Uterus (tissue), 4 donors: ENCODE data around the gene ACTL8. TPM values are rescaled to one million over a fixed set of nuclear protein-coding genes. Genes with fewer than 3 reads are reported as not detected.

Source experiments
- DNase-seq, 2 donors: peaks; one replicate each; pipeline ENCODE4 v3.0.0-alpha.2; 2019 to 2020
- H3K27ac ChIP-seq, 2 donors: fragments of 200-600 bp; sonication (generic); 1 replicate in 1 of 2; 2 replicates in 1 of 2; pipeline ENCODE4 v1.5.1; 2016 to 2018
- H3K27me3 ChIP-seq, 2 donors: fragments of 200-600 bp; sonication (generic); one replicate each; pipeline ENCODE4 v1.5.1; 2018 to 2019; ENCODE audit warnings: control low read depth in 1 of 2
- H3K36me3 ChIP-seq, 2 donors: fragments of 200-600 bp; sonication (generic); one replicate each; pipeline ENCODE4 v1.5.1; 2019; ENCODE audit warnings: control low read depth in 1 of 2
- H3K4me1 ChIP-seq, 2 donors: fragments of 200-600 bp; sonication (generic); one replicate each; pipeline ENCODE4 v1.5.1; 2018 to 2019; ENCODE audit warnings: control low read depth in 1 of 2
- H3K4me3 ChIP-seq, 2 donors: fragments of 200-600 bp; sonication (generic); 1 replicate in 1 of 2; 2 replicates in 1 of 2; pipeline ENCODE4 v1.5.1; 2018 to 2019; ENCODE audit warnings: mild to moderate bottlenecking in 1 of 2
- H3K9me3 ChIP-seq, 2 donors: fragments of 200-600 bp; sonication (generic); one replicate each; pipeline ENCODE4 v1.5.1; 2019; ENCODE audit warnings: control low read depth in 1 of 2
- CTCF ChIP-seq, 4 experiments: fragments of 200-600 bp in 2 of 4; fragments of 450-650 bp in 2 of 4; sonication (generic) in 2 of 4; IDR thresholded peaks; one replicate each; pipeline ENCODE4 v1.5.1; 2016 to 2019; ENCODE audit warnings: antibody characterized with exemption in 4 of 4, mild to moderate bottlenecking in 2 of 4, moderate library complexity in 1 of 4
- POLR2A ChIP-seq, 2 donors: fragments of 450-650 bp; IDR thresholded peaks; one replicate each; pipeline ENCODE4 v1.6.1; 2016; ENCODE audit warnings: antibody characterized with exemption in 2 of 2, mild to moderate bottlenecking in 1 of 2, moderate library complexity in 1 of 2
- intact Hi-C: fragments of 100-400 bp; cut with DNase I; formaldehyde crosslinking; loops from one replicate; pipeline ENCODE4 v1.15.1; 2023; ENCODE audit warnings: low total_unique reads
- total RNA-seq, 4 donors: library from RNA; depleted of rRNA in 3 of 4; stranded (reverse); fragments of >200 nt in 3 of 4; gene quantifications; one replicate each; pipeline versions ENCODE4 v1.1.0 to v1.2.4, GENCODE V29; 2014 to 2023
- donor health status: DM: yes; HTN: yes; CAD: no.

The ACTL8 gene
- total RNA-seq, 4 donors from 2014 or later = not detected

DNA sequence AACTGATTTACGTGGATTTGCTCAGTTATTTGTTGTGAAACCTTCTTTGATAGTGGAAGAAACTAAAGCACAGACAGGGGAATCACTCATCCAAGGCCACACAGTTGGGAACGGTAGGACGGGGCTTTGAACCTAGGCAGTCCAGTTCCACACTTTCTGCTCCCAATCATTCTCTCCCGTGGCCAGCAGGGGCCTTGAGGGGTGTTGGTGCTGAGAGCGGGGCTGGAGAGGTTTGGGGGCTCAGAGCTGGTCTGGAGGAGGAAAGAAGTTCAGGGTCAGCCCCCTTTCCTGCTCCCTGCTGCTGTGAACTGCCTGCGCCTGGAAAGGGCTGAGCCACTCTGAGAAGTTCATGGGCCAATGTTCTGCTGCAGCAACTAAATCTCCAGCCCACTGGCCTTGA lies 31.4 kb upstream of the ACTL8 start:
- Histone ChIP-seq H3K9me3 (no peaks in the 10 kb centered on the region), H3K27ac (no peak overlapping the region), H3K36me3 (no peaks in the 10 kb centered on the region), H3K4me1 (no peaks in the 10 kb centered on the region), H3K27me3 (no peaks in the 10 kb centered on the region), H3K4me3 (no peak overlapping the region)
- DNase-seq = no peak
- TF ChIP-seq CTCF (IDR thresholded peaks at IDR 0.05) = no peak
- TF ChIP-seq POLR2A (IDR thresholded peaks at IDR 0.05) = no peak
- intact Hi-C loops = no loop called here

DNA sequence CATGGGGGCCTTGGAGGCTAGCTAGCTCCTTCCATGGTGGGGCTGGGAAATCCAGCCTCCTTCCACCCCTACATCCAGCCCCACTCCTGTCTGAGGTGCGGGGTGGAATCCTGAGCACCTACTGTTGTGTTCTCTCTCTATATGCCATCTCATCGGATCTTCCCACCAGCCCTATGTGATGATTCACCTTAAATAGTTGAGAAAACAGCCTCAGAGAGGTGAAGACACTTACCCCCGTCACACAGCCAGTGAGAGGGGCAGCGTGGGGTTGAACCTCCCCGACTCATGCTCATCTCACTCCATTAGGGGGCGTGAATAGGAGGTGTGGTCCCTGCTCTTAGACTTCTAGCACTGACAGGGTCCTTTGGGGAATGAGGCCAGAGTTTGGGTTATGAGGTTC lies 31.0 kb upstream of the ACTL8 start:
- Histone ChIP-seq H3K36me3 (no peaks in the 10 kb centered on the region), H3K9me3 (no peaks in the 10 kb centered on the region), H3K4me1 (no peaks in the 10 kb centered on the region), H3K27me3 (no peaks in the 10 kb centered on the region), H3K4me3 (no peak overlapping the region), H3K27ac (no peak overlapping the region)
- intact Hi-C loops = no loop called here
- TF ChIP-seq CTCF (IDR thresholded peaks at IDR 0.05) (no peak), POLR2A (IDR thresholded peaks at IDR 0.05) (no peak)
- DNase-seq = no peak

GRCh38 chr1:17725084-17725719 lies 29.9 kb upstream of the ACTL8 start:
- no peak overlapping the region for H3K4me3 ChIP-seq
- H3K27me3 ChIP-seq = no peaks in the 10 kb centered on the region
- H3K4me1 ChIP-seq = no peaks in the 10 kb centered on the region
- H3K9me3 ChIP-seq = no peaks in the 10 kb centered on the region
- no peak overlapping the region for H3K27ac ChIP-seq
- no peak for DNase-seq
- intact Hi-C loops = no loop called here
- H3K36me3 ChIP-seq = no peaks in the 10 kb centered on the region
- TF ChIP-seq CTCF (IDR thresholded peaks at IDR 0.05) (no peak), POLR2A (IDR thresholded peaks at IDR 0.05) (no peak)

DNA sequence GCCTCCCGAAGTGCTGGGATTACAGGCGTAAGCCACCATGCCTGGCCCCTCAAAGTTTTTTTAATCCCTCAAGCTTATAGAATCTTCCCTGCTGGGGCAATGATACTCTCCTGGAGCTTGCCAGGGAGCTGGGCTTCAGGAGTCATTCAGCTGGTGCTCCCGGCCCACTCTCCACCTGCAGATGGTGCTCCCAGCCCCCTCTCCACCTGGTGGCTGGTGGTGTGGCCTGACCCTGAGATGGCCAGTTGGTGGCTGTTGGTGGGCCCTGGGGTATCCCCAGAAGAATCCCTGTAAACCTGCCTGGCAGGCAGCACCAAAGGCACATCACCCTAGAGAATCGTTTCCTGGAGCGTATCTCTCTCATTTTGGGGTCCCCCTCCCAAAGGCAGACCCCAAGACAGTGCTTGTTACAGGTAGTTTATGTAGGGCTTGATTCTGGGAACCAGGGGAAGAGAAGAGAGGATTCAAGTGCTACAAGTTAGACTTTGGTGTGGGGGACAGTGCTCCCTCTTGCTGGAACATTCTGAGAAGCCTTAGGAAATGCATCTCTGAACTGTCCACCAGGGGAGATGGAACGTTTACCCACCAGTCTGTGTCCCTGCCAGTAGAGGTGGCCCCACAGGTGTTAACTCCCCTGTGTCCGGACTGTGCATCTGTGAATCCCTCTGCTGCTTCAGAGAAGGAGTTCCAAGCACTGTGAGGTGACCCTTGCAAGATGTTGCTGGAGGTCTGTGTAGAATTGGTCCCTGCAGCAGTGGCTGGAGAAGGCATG lies 29.1 kb upstream of the ACTL8 start:
- TF ChIP-seq CTCF (IDR thresholded peaks at IDR 0.05) (no peak), POLR2A (IDR thresholded peaks at IDR 0.05) (no peak)
- Histone ChIP-seq H3K4me1 (no peaks in the 10 kb centered on the region), H3K27me3 (no peaks in the 10 kb centered on the region), H3K27ac (no peak overlapping the region), H3K4me3 (no peak overlapping the region), H3K36me3 (no peaks in the 10 kb centered on the region), H3K9me3 (no peaks in the 10 kb centered on the region)
- no peak for DNase-seq
- intact Hi-C loops = no loop called here

GRCh38 chr1:17728123-17728712 lies 26.9 kb upstream of the ACTL8 start:
- Histone ChIP-seq H3K4me1 (no peaks in the 10 kb centered on the region), H3K9me3 (no peaks in the 10 kb centered on the region), H3K27ac (no peak overlapping the region), H3K27me3 (no peaks in the 10 kb centered on the region), H3K36me3 (no peaks in the 10 kb centered on the region), H3K4me3 (no peak overlapping the region)
- intact Hi-C loops = no loop called here
- no peak for TF ChIP-seq POLR2A (IDR thresholded peaks at IDR 0.05)
- no peak for TF ChIP-seq CTCF (IDR thresholded peaks at IDR 0.05)
- no peak for DNase-seq
